BLaER1 treated with 17β-estradiol and CSF1 and Interleukin-3, amounts not matched to agents 10 nM and 100 nM (cell line): ENCODE results near the gene POGLUT2.

Experiments used
- H3K27ac ChIP-seq, 11 experiments: shearing (Covaris generic); formaldehyde crosslinking; 2 replicates each; pipeline ENCODE4 v1.8.1; 2022
- H3K27me3 ChIP-seq, 11 experiments: shearing (Covaris generic); formaldehyde crosslinking; 2 replicates each; pipeline ENCODE4 v1.8.1; 2022
- H3K36me3 ChIP-seq, 11 experiments: shearing (Covaris generic); formaldehyde crosslinking; 2 replicates each; pipeline ENCODE4 v1.8.1; 2022
- H3K4me1 ChIP-seq, 10 experiments: shearing (Covaris generic); formaldehyde crosslinking; 2 replicates each; pipeline ENCODE4 v1.8.1; 2022
- H3K4me2 ChIP-seq, 11 experiments: shearing (Covaris generic); formaldehyde crosslinking; 2 replicates each; pipeline ENCODE4 v1.8.1; 2022
- H3K4me3 ChIP-seq, 10 experiments: shearing (Covaris generic); formaldehyde crosslinking; 2 replicates each; pipeline ENCODE4 v1.8.1; 2022
- H3K9ac ChIP-seq, 11 experiments: shearing (Covaris generic); formaldehyde crosslinking; 2 replicates each; pipeline ENCODE4 v1.8.1; 2022
- H3K9me3 ChIP-seq, 11 experiments: shearing (Covaris generic); formaldehyde crosslinking; replicated peaks in 1 of 11; 2 replicates each; pipeline ENCODE4 v1.8.1; 2022
- H4K20me1 ChIP-seq, 11 experiments: shearing (Covaris generic); formaldehyde crosslinking; 2 replicates each; pipeline ENCODE4 v1.8.1; 2022
- Cebpa-rat ChIP-seq, 11 experiments: shearing (Covaris generic); IDR thresholded peaks; 2 replicates each; pipeline ENCODE4 v1.8.1; 2022

The POGLUT2 gene

GRCh38 chr13:102768909-102769308, 29.9 kb downstream of the POGLUT2 start:
- Histone ChIP-seq H3K9me3 (peaks cover 0 to 2% (median 1%) of the 10 kb centered on the region in 11 experiments; a peak in 15 of 22 replicates), H3K4me2 (no peak overlapping the region), H3K4me1 (peaks cover 19 to 28% (median 22%) of the 10 kb centered on the region in 10 experiments), H3K36me3 (peaks cover 22 to 37% (median 26%) of the 10 kb centered on the region in 11 experiments), H4K20me1 (peaks cover 0 to 13% (median 0%) of the 10 kb centered on the region in 11 experiments; a peak in 3 of 22 replicates), H3K27me3 (no peaks in the 10 kb centered on the region), H3K4me3 (no peak overlapping the region), H3K27ac (no peak overlapping the region), H3K9ac (no peak overlapping the region)
- TF ChIP-seq Cebpa-rat (IDR thresholded peaks at IDR 0.05), result no peak

GRCh38 chr13:102763741-102764140, 35.0 kb downstream of the POGLUT2 start:
- Histone ChIP-seq H3K27ac (no peak overlapping the region), H3K9ac (no peak overlapping the region), H4K20me1 (no peaks in the 10 kb centered on the region), H3K36me3 (peaks cover 22 to 37% (median 26%) of the 10 kb centered on the region in 11 experiments), H3K9me3 (no peaks in the 10 kb centered on the region), H3K4me2 (no peak overlapping the region), H3K27me3 (no peaks in the 10 kb centered on the region), H3K4me1 (no peaks in the 10 kb centered on the region), H3K4me3 (no peak overlapping the region)
- no peak for TF ChIP-seq Cebpa-rat (IDR thresholded peaks at IDR 0.05)

- Histone ChIP-seq H3K4me1 (no peaks in the 10 kb centered on the region), H3K4me2 (no peak overlapping the region), H3K36me3 (peaks cover 7 to 13% (median 10%) of the 10 kb centered on the region in 11 experiments; a peak in 21 of 22 replicates), H3K27ac (no peak overlapping the region), H4K20me1 (no peaks in the 10 kb centered on the region), H3K4me3 (no peak overlapping the region), H3K27me3 (no peaks in the 10 kb centered on the region), H3K9ac (no peak overlapping the region), H3K9me3 (no peaks in the 10 kb centered on the region)
- TF ChIP-seq Cebpa-rat (IDR thresholded peaks at IDR 0.05), result no peak
Measured at GRCh38 chr13:102761071-102761470, 37.7 kb downstream of the POGLUT2 start.

- no peak overlapping the region for H3K4me2 ChIP-seq
- H3K4me1 ChIP-seq, result no peaks in the 10 kb centered on the region
- H3K9me3 ChIP-seq, result no peaks in the 10 kb centered on the region
- H3K9ac ChIP-seq, result no peak overlapping the region
- no peaks in the 10 kb centered on the region for H4K20me1 ChIP-seq
- H3K36me3 ChIP-seq, result no peaks in the 10 kb centered on the region
- H3K27ac ChIP-seq, result no peak overlapping the region
- H3K4me3 ChIP-seq, result no peak overlapping the region
- no peaks in the 10 kb centered on the region for H3K27me3 ChIP-seq
- no peak for TF ChIP-seq Cebpa-rat (IDR thresholded peaks at IDR 0.05)
Measured at GRCh38 chr13:102758842-102759241, 39.9 kb downstream of the POGLUT2 start.

GRCh38 chr13:102757006-102757405, 41.8 kb downstream of the POGLUT2 start:
- no peak overlapping the region for H3K4me3 ChIP-seq
- no peak overlapping the region for H3K27ac ChIP-seq

GRCh38 chr13:102751886-102752285, 46.9 kb downstream of the POGLUT2 start:
- H3K4me1 ChIP-seq, result no peaks in the 10 kb centered on the region
- TF ChIP-seq Cebpa-rat (IDR thresholded peaks at IDR 0.05), result no peak
- no peaks in the 10 kb centered on the region for H3K27me3 ChIP-seq
- H4K20me1 ChIP-seq, result no peaks in the 10 kb centered on the region
- no peak overlapping the region for H3K4me3 ChIP-seq
- peaks cover 0 to 7% (median 0%) of the 10 kb centered on the region in 11 experiments; a peak in 1 of 22 replicates for H3K36me3 ChIP-seq
- no peak overlapping the region for H3K9ac ChIP-seq
- peaks cover 0 to 12% (median 10%) of the 10 kb centered on the region in 11 experiments; a peak in 14 of 22 replicates for H3K9me3 ChIP-seq
- no peak overlapping the region for H3K4me2 ChIP-seq
- H3K27ac ChIP-seq, result no peak overlapping the region

More at GRCh38 chr13:102757006-102757405, 41.8 kb downstream of the POGLUT2 start:
- Histone ChIP-seq H3K4me2 (no peak overlapping the region), H3K9me3 (peaks cover 0 to 11% (median 8%) of the 10 kb centered on the region in 11 experiments; a peak in 14 of 22 replicates), H3K27me3 (no peaks in the 10 kb centered on the region), H3K36me3 (no peaks in the 10 kb centered on the region), H4K20me1 (no peaks in the 10 kb centered on the region), H3K9ac (no peak overlapping the region), H3K4me1 (no peaks in the 10 kb centered on the region)
- no peak for TF ChIP-seq Cebpa-rat (IDR thresholded peaks at IDR 0.05)

GRCh38 chr13:102742506-102742905, 56.3 kb downstream of the POGLUT2 start:
- Histone ChIP-seq H3K9me3 (peaks cover 0 to 13% (median 5%) of the 10 kb centered on the region in 11 experiments; a peak in 5 of 22 replicates), H3K36me3 (no peaks in the 10 kb centered on the region), H3K4me2 (no peak overlapping the region), H4K20me1 (no peaks in the 10 kb centered on the region), H3K27me3 (no peaks in the 10 kb centered on the region), H3K27ac (no peak overlapping the region), H3K9ac (no peak overlapping the region), H3K4me3 (no peak overlapping the region), H3K4me1 (no peaks in the 10 kb centered on the region)
- TF ChIP-seq Cebpa-rat (IDR thresholded peaks at IDR 0.05), result no peak

GRCh38 chr13:102742101-102742500, 56.7 kb downstream of the POGLUT2 start:
- no peak for TF ChIP-seq Cebpa-rat (IDR thresholded peaks at IDR 0.05)
- H3K36me3 ChIP-seq, result no peaks in the 10 kb centered on the region
- H4K20me1 ChIP-seq, result no peaks in the 10 kb centered on the region
- H3K4me3 ChIP-seq, result no peak overlapping the region
- no peaks in the 10 kb centered on the region for H3K4me1 ChIP-seq
- H3K27me3 ChIP-seq, result no peaks in the 10 kb centered on the region
- no peak overlapping the region for H3K9ac ChIP-seq
- H3K4me2 ChIP-seq, result no peak overlapping the region
- H3K27ac ChIP-seq, result no peak overlapping the region
- H3K9me3 ChIP-seq, result peaks cover 0 to 13% (median 5%) of the 10 kb centered on the region in 11 experiments; a peak in 5 of 22 replicates
